ENCODE results near the gene LGALS7B.
"Not testable (repeated sequence)": the region's sequence is repeated elsewhere in the genome, so short reads cannot be mapped to it uniquely, and the experiment has no call there.

Gene LGALS7B

GRCh38 chr19:38797781-38798180 lies 8.8 kb downstream of the LGALS7B start:
- not testable (repeated sequence) for DNase-seq

- DNase-seq, result no peak
Measured at GRCh38 chr19:38799104-38799503, 10.1 kb downstream of the LGALS7B start.

- DNase-seq, result no peak
Measured at GRCh38 chr19:38800577-38801347, 11.8 kb downstream of the LGALS7B start.

GRCh38 chr19:38801359-38802095 lies 12.5 kb downstream of the LGALS7B start:
- no peak for DNase-seq

GRCh38 chr19:38803543-38803942 lies 14.5 kb downstream of the LGALS7B start:
- no peak for DNase-seq

GRCh38 chr19:38805180-38805579 lies 16.2 kb downstream of the LGALS7B start:
- DNase-seq, result no peak

- no peak for DNase-seq
Measured at GRCh38 chr19:38806371-38806770, 17.4 kb downstream of the LGALS7B start.

GRCh38 chr19:38807374-38808098 lies 18.5 kb downstream of the LGALS7B start:
- DNase-seq, result not testable (repeated sequence)

GRCh38 chr19:38808741-38809140 lies 19.7 kb downstream of the LGALS7B start:
- no peak for DNase-seq

- DNase-seq, result no peak
Measured at GRCh38 chr19:38809592-38810252, 20.7 kb downstream of the LGALS7B start.

GRCh38 chr19:38812009-38812840 lies 23.2 kb downstream of the LGALS7B start:
- no peak for DNase-seq

- no peak for DNase-seq
Measured at GRCh38 chr19:38812841-38813320, 23.9 kb downstream of the LGALS7B start, which contains the start of gene LGALS4. Gene LGALS4, minus strand, starts transcription at chr19:38812945. Its CDS starts 59 bp downstream, at chr19:38812886.

GRCh38 chr19:38813323-38813722 lies 24.3 kb downstream of the LGALS7B start:
- DNase-seq, result no peak

- not testable (repeated sequence) for DNase-seq
Measured at GRCh38 chr19:38813932-38814331, 24.9 kb downstream of the LGALS7B start.

- DNase-seq, result no peak
Measured at GRCh38 chr19:38815059-38816001, 26.3 kb downstream of the LGALS7B start.

GRCh38 chr19:38816131-38816750 lies 27.2 kb downstream of the LGALS7B start:
- no peak for DNase-seq

GRCh38 chr19:38817081-38817480 lies 28.1 kb downstream of the LGALS7B start:
- DNase-seq, result no peak

GRCh38 chr19:38819231-38819920 lies 30.4 kb downstream of the LGALS7B start:
- no peak for DNase-seq

GRCh38 chr19:38821230-38821825 lies 32.3 kb downstream of the LGALS7B start:
- DNase-seq, result not testable (repeated sequence)

Data from activated CD4-positive, alpha-beta T cell treated with anti-CD3 and anti-CD28 coated beads for 1 hour (primary cell).